GM18861 (cell line): Measurements from ENCODE around the gene VAMP8.
"Not testable (repeated sequence)": the region's sequence is repeated elsewhere in the genome, so short reads cannot be mapped to it uniquely, and the experiment has no call there.

ENCODE experiments used
- ATAC-seq: cut with Tn5 transposase; IDR thresholded peaks from one replicate; pipeline ENCODE4 v1.9.1; 2021; ENCODE audit not compliant: unreplicated experiment

VAMP8 gene

DNA sequence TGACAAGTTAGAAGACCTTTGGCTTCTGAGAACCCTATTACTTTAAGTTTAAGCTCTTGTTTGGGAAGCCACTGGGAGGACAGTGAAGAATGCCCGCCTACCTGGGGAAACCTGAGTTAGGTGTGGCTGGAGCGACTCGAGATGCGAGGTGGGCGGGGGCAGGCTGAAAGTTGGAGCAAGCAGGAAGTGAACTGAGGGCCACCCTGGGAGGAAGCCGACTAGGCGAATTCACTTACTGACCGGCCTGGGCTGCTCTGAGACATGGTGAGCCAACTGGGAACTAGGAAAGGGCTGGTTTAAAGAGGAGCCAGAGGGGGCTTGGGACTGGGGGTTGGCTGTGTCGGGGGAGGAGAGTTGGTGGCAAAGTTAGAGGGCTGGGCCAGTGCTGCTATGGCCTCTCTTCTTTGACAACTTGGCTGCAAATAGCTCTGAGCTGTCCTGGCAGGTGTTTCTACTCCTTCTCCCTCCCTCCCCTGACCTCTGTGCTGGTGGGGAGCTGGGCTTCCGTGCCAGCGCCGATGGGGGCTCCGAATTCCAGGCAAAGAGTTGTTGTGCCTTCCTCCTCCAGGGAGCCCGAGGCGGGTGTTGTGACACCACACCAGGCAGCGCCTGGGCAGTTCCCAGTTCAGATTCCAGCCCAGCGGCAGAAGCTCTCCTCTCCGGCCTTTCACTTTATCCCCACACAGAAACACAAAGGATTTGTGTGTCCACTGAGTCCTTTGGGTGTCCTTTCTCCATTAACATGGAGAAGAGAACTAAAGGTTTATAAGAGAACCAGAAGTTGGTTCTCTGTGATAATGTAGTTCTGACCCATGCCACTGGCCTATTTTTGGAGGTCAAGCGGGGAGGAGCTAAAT, at the start of gene VAMP8:
Gene VAMP8 (plus strand): TSS at position 201 of the 857 bp plus-strand sequence. CDS start 61 bp downstream, at position 262.
- ATAC-seq: peak; percentile 50

DNA sequence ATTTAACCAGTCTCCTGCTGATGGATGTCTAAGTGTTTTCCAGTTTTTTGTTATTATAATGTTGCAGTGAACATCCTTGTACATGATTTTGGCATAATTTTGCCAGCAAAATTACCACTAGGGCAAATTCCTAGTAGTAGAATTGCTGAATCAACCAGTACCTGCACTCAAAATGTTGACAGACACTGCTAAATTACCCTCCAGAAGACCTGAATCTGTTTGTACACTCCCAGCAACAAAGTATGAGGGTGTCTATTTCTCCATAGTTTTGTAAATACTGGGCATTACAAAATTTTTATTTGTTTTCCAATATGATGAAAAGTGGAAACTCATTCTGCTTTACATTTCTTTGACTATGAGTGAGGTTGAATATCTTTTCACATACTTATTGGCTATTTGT, 49.6 kb upstream of the VAMP8 start:
- ATAC-seq: no peak

- no peak for ATAC-seq
Observed at GRCh38 chr2:85528355-85528754, 49.0 kb upstream of the VAMP8 start.

- ATAC-seq: no peak
Observed at GRCh38 chr2:85529809-85530208, 47.6 kb upstream of the VAMP8 start.

DNA sequence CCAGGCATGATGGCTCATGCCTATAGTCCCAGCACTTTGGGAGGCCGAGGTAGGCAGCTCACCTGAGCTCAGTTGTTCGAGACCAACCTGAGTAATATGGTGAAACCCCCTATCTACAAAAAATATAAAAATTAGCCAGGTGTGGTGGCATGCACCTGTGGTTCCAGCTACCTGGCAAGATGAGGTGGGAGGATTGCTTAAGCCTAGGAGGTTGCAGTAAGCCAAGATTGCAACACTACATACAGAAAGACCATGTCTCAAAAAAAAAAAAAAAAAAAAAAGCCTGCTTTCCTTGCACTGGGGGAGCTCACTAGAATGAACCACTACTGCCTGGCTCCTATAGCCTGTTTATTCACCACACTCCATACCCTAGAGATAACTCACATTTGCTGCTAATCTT, 45.8 kb upstream of the VAMP8 start:
- no peak for ATAC-seq

- no peak for ATAC-seq
Observed at GRCh38 chr2:85534099-85534498, 43.3 kb upstream of the VAMP8 start.

- no peak for ATAC-seq
Observed at GRCh38 chr2:85534881-85535280, 42.5 kb upstream of the VAMP8 start.

GRCh38 chr2:85536479-85536878, 40.9 kb upstream of the VAMP8 start:
- no peak for ATAC-seq

DNA sequence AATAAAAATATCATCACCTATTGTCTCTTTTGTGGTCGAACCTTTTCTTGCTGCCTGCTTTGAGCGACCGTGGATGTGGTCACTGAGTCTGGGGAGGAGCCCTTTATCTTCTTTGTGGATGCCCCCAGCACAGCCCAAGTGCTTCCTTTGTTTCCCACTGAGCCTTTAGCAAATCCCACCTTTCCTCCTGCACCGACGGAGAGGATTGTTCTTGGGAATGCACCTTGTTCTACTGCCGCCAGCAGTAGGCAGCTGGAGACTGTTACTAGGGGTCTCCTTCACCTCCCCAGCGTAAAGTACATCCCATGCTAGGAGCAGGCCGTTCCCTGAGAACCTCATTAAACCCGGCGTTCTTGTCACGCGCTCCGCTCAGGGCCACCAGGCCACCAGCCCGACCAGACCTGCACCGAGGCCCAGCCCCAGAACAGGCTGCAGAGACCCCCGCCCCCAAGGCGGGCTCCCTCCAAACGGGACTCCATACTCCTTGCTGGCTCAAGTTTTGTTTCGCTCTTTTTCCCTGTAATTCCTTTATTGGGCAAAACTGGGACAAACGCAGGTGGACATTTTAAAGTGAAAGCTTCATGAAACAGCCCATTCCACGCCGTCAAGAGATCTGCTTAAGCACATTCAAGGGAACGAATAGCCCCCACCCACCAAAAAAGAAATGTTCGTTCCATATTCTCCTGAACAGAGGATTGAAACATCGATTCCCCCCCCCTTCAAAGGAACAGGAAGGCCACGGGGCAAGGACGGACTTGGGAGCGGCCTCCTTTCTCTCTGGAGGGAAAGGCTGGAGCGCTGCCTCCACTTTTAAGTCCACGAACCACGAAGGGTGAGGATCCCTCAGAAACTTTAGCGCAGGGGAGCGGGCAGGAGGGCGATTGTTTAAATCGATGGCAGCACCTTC, 39.5 kb upstream of the VAMP8 start:
- no peak for ATAC-seq

DNA sequence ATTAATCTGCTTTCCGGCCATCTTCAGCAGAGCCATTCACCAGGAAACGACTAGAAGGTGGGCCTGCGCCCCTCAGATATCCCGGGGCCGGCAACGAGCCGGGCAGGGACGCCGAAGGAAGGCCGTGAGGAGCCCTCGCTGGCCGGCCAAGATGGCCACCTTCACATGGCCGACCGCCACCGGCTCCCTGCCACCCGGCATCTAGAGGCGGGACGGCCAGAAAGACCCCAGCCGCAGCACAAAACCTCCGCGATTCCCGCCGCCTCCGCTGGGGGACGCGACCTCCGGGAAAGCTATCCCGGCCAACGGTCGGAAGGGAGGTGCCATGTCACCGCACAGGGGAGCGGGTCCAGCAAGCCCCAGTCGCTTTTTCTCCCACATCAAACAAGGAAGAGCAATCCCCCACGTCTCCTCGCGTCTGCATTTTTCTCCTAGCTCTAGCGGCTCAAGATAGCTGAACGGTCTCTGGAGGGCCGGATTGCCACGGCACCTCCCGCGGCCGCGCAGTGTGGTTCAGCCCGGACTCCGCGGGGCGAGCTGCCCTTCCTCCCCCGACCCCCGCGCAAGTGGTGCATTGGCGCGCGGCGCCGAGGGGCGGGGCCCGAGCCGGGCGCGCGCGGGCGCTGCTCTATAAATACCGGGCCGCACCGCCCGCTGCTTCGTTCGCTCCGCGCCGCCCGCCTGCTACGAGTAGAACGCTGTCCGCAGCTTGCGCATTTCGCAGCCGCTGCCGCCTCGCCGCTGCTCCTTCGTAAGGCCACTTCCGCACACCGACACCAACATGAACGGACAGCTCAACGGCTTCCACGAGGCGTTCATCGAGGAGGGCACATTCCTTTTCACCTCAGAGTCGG, 38.7 kb upstream of the VAMP8 start, which contains the start of gene MAT2A:
Gene MAT2A (plus strand): TSS at position 662 of the 854 bp plus-strand sequence. CDS start 120 bp downstream, at position 782.
- peak; percentile 56 for ATAC-seq

DNA sequence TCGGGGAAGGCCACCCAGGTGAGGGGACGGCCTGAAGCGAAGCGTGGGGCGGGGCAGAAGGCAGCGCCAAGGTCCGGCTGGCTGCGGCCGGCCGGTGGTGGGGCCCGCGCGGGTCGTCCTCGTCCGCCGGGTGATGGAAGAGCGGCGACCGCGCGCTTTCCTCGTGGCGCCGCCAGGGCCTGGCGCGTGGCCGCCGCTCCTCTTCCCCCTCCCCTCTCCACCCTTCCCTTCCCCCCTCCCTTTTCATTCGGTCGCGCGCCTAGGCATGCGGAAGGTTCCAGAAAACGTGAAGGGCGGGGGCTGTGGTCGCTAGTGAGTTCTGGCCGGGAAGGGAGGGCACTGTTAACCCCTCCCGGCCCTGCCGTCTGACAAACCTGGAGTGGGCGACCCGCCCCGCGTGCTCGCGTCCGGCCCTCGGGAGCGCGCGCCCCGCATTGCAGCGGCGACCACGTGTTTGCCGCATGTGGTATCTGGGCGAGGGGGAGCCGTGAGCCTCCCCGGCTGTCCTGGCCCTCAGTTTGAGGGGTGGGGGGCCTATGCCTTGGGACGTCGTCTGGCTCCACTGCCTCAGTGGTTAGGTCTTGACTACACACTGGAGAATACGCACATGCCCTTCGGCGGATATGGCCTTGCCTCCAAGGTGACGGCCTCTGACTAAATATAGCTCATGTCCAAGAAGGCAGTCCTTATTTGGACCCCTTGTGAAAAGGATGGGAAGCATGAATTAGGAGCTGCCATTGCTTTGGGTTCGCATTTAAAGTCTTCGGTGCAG, 37.8 kb upstream of the VAMP8 start:
- peak; percentile 14 for ATAC-seq

DNA sequence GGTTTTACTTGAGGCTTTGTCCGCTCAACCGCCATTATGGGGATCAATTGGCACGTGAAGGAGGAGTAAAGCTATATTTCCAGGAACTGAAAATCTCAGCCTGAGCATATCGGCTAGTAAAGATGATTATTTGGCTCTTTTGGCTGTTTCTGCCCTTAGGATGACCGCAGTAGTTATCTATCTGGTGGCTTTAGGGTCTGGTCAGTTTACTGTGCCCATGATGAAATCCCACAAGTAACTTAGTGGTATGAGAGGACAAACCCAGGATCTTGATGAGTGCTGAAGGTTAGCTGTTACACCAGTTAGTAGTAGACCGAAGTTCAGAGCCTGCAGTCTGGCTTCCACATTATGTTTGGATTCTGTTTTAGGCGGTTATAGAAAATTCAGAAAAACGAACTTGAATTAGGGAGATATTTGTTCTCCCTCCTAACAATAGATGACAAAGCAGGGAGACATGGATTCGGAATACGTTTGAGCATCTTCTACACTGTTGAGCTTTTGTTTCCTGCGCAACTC, 37.2 kb upstream of the VAMP8 start:
- no peak for ATAC-seq

DNA sequence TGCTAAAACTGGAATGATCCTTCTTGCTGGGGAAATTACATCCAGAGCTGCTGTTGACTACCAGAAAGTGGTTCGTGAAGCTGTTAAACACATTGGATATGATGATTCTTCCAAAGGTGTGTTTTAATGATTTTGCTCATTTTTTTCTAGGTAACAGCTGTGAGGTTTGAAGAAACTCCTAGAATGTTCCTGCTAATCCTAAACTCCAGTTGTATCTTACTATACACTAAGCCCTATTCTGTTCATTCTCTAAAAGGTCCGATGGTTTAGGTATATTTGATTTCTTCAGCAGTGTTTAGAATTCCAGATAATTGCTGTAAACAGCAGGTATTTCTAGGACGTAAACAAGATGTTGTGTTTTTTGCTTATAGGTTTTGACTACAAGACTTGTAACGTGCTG, 36.1 kb upstream of the VAMP8 start:
- ATAC-seq: no peak

DNA sequence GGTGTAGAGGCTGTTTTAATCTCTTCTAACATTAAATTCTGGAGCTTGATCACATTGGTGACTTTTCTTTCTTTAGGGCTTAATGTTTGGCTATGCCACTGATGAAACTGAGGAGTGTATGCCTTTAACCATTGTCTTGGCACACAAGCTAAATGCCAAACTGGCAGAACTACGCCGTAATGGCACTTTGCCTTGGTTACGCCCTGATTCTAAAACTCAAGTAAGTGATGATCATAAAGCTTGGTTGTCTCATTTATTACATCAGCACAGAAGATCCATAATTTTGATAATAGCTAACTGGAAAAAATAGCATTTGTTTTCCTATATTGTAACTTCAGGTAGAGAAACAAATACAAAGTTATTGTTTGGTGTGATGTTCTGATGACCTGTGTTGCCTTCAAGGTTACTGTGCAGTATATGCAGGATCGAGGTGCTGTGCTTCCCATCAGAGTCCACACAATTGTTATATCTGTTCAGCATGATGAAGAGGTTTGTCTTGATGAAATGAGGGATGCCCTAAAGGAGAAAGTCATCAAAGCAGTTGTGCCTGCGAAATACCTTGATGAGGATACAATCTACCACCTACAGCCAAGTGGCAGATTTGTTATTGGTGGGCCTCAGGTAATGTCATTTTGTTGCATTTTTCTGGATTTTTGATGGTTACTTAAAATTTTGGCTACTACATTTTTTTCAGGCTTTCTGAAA, 35.5 kb upstream of the VAMP8 start:
- ATAC-seq: no peak

DNA sequence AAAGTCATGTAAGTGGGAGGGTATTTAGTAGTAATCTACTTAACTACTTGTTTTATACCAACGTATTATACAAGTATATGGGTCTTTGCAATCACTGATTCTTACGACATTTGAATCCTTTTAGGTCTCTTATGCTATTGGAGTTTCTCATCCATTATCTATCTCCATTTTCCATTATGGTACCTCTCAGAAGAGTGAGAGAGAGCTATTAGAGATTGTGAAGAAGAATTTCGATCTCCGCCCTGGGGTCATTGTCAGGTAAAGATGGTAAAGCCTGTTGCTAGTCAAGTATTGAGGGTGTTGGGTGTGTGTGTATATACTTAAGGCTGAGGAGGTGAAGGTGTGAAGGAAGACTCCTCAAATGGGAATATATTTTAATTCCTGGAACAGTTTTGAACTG, 34.6 kb upstream of the VAMP8 start:
- no peak for ATAC-seq

GRCh38 chr2:85544254-85544691, 33.1 kb upstream of the VAMP8 start:
- not testable (repeated sequence) for ATAC-seq

DNA sequence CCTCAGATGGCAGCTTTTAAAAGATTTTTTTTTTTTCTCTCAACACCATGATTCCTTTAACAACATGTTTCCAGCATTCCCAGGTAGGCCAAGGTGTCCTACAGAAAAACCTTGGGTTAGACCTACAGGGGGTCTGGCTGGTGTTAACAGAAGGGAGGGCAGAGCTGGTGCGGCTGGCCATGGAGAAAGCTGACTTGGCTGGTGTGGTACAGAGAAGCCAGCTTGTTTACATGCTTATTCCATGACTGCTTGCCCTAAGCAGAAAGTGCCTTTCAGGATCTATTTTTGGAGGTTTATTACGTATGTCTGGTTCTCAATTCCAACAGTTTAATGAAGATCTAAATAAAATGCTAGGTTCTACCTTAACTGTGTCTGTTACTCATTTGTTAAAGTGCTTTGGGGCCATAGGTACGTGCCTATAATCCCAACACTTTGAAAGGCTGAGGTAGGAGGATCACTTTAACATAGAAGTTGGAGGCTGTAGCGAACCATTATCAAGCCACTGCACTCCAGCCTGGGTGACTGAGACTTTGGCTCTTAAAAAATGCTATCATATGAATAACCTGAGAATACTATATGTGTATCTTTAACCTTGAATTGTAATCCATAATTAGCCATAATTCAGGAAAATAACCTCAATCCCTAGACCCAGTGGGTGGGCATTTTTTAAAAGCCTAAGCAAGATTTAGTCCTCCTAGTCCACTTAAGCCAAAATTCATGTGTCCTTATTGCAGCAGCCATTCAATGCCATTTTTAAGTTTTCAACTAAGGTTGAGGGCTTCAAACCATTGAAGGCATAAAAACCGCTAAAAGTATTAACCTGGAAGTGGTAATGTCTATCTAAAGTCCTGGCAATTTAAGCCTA, 32.2 kb upstream of the VAMP8 start:
- not testable (repeated sequence) for ATAC-seq

DNA sequence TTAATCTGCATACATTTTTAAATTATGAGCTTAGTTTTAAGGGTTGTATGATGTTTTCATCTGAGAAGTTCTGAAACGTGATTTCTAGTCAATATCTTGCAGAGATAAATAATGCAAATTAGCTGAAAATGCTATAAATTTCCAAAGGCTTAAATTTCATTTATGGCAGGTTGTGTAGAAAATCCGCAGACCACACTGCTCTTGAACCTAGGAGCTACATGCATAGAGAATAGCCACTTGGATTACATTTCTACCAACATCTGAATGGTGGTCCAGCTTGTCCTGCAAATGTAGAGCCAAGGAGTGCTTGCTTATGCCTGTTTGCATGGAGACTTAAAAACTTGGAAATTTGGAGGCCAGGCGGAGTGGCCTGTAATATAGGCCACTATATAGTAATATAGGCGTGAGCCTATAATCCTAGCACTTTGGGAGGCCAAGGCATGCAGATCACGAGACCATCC, 31.6 kb upstream of the VAMP8 start:
- ATAC-seq: no peak
